Fibroblast of skin of abdomen (primary cell): Measurements from ENCODE around the gene TRAPPC3. TPM values are rescaled to one million over a fixed set of nuclear protein-coding genes. Genes with fewer than 3 reads are reported as not detected.
"Not testable (repeated sequence)": the region's sequence is repeated elsewhere in the genome, so short reads cannot be mapped to it uniquely, and the experiment has no call there.

ENCODE experiments used
- DNase-seq: peaks from one replicate; pipeline ENCODE4 v3.0.0-alpha.2; 2013
- polyA plus RNA-seq, 2 experiments: library from polyadenylated mRNA; unstranded; fragments of 120-200 nt; gene quantifications; one replicate each; pipeline ENCODE4 v1.2.1, GENCODE V29; 2013; ENCODE audit not compliant: insufficient read length in 2 of 2

Gene TRAPPC3
- 58.3 TPM for polyA plus RNA-seq (2013, experiment 1 of 2; ENCODE audit: insufficient read length)
- 56.0 TPM for polyA plus RNA-seq (2013, experiment 2 of 2; ENCODE audit: insufficient read length)

- DNase-seq: peak; percentile 100
These were observed at the start of gene TRAPPC3 for GRCh38 chr1:36149237-36149972. TSS of gene TRAPPC3 (minus strand) at chr1:36149486. CDS start at chr1:36149378, 108 bp downstream.

- DNase-seq: no peak
These were observed 49.4 kb upstream of the TRAPPC3 start for GRCh38 chr1:36198641-36199040.

- DNase-seq: not testable (repeated sequence)
These were observed 47.5 kb upstream of the TRAPPC3 start for GRCh38 chr1:36196805-36197204.

- DNase-seq: peak; percentile 89
These were observed 38.7 kb upstream of the TRAPPC3 start for GRCh38 chr1:36187800-36188593.

- DNase-seq: no peak
These were observed 34.1 kb upstream of the TRAPPC3 start for GRCh38 chr1:36183309-36183856.

- no peak for DNase-seq
These were observed 33.4 kb upstream of the TRAPPC3 start for GRCh38 chr1:36182734-36183133.

- DNase-seq: no peak
These were observed 29.9 kb upstream of the TRAPPC3 start for GRCh38 chr1:36179220-36179600.

GRCh38 chr1:36178471-36179219, 29.4 kb upstream of the TRAPPC3 start:
- no peak for DNase-seq

GRCh38 chr1:36177589-36178431, 28.5 kb upstream of the TRAPPC3 start:
- no peak for DNase-seq

GRCh38 chr1:36176106-36176949, 27.0 kb upstream of the TRAPPC3 start:
- no peak for DNase-seq

- no peak for DNase-seq
These were observed 26.1 kb upstream of the TRAPPC3 start for GRCh38 chr1:36175137-36176095.

- DNase-seq: no peak
These were observed 25.4 kb upstream of the TRAPPC3 start for GRCh38 chr1:36174713-36175112.

- DNase-seq: peak; percentile 72
These were observed 23.7 kb upstream of the TRAPPC3 start for GRCh38 chr1:36172983-36173382.

GRCh38 chr1:36172017-36172747, 22.9 kb upstream of the TRAPPC3 start:
- DNase-seq: no peak

- DNase-seq: no peak
These were observed 21.5 kb upstream of the TRAPPC3 start for GRCh38 chr1:36170643-36171412.

GRCh38 chr1:36168514-36168913, 19.2 kb upstream of the TRAPPC3 start:
- no peak for DNase-seq

GRCh38 chr1:36166938-36167905, 17.9 kb upstream of the TRAPPC3 start:
- peak; percentile 39 for DNase-seq
